ENCODE measurements around the gene TNFSF12. TPM values are rescaled to one million over a fixed set of nuclear protein-coding genes. Genes with fewer than 3 reads are reported as not detected.

The TNFSF12 gene
- total RNA-seq, 1 experiment from 2014 or later = 8.1 TPM

GRCh38 chr17:7528842-7529241 is 20.0 kb upstream of the TNFSF12 start:
- H3K4me1 Mint-ChIP-seq = no peaks in the 10 kb centered on the region
- H3K9me3 Mint-ChIP-seq = peaks cover 48% of the 10 kb centered on the region
- H3K27ac Mint-ChIP-seq = no peak overlapping the region
- no peak overlapping the region for H3K4me3 Mint-ChIP-seq
- no peak for DNase-seq (ENCODE audit: low spot score)
- peaks cover 26% of the 10 kb centered on the region for H3K36me3 Mint-ChIP-seq
- ATAC-seq = no peak
- no peak for TF ChIP-seq CREM (CRISPR knock-in tag; IDR thresholded peaks at IDR 0.05)
- no peak for TF ChIP-seq ZNF512 (CRISPR knock-in tag; IDR thresholded peaks at IDR 0.05; ENCODE audit: borderline replicate concordance)
- no peak for TF ChIP-seq ZNF232 (CRISPR knock-in tag; IDR thresholded peaks at IDR 0.05)
- no peak for TF ChIP-seq ATF3 (CRISPR knock-in tag; conservative IDR thresholded peaks at IDR 0.05)
- TF ChIP-seq MAX (CRISPR knock-in tag; IDR thresholded peaks at IDR 0.05) = no peak
- no peak for TF ChIP-seq ZNF121 (CRISPR knock-in tag; IDR thresholded peaks at IDR 0.05)
- CTCF ChIA-PET = no interaction called here
- peaks cover 29% of the 10 kb centered on the region for H3K27me3 Mint-ChIP-seq (ENCODE audit: low read depth)
- POLR2A ChIA-PET = no interaction called here

- Mint-ChIP-seq H3K36me3 (peaks cover 26% of the 10 kb centered on the region), H3K9me3 (peaks cover 50% of the 10 kb centered on the region), H3K4me1 (no peaks in the 10 kb centered on the region), H3K27ac (no peak overlapping the region), H3K27me3 (ENCODE audit: low read depth) (peaks cover 31% of the 10 kb centered on the region), H3K4me3 (no peak overlapping the region)
- DNase-seq (ENCODE audit: low spot score) = no peak
- no peak for ATAC-seq
- POLR2A ChIA-PET = no interaction called here
- no peak for TF ChIP-seq NFATC4 (CRISPR knock-in tag; IDR thresholded peaks at IDR 0.05)
- TF ChIP-seq SOX15 (CRISPR knock-in tag; IDR thresholded peaks at IDR 0.05) = no peak
- no peak for TF ChIP-seq MYBL2 (CRISPR knock-in tag; IDR thresholded peaks at IDR 0.05)
- no peak for TF ChIP-seq SP1 (CRISPR knock-in tag; conservative IDR thresholded peaks at IDR 0.05)
- no peak for TF ChIP-seq ZNF232 (CRISPR knock-in tag; IDR thresholded peaks at IDR 0.05)
- no peak for TF ChIP-seq NR1H2 (CRISPR knock-in tag; IDR thresholded peaks at IDR 0.05)
- TF ChIP-seq ZMAT4 (CRISPR knock-in tag; IDR thresholded peaks at IDR 0.05) = no peak
- no peak for TF ChIP-seq FOXP4 (CRISPR knock-in tag; IDR thresholded peaks at IDR 0.05)
- TF ChIP-seq HMGXB4 (CRISPR knock-in tag; IDR thresholded peaks at IDR 0.05) = no peak
- TF ChIP-seq IRF1 (CRISPR knock-in tag; IDR thresholded peaks at IDR 0.05) = no peak
- TF ChIP-seq MLX (CRISPR knock-in tag; IDR thresholded peaks at IDR 0.05) = no peak
- TF ChIP-seq ZNF219 (CRISPR knock-in tag; IDR thresholded peaks at IDR 0.05; ENCODE audit: borderline replicate concordance) = no peak
- no peak for TF ChIP-seq E2F4 (CRISPR knock-in tag; IDR thresholded peaks at IDR 0.05; ENCODE audit: borderline replicate concordance, low read depth)
- no peak for TF ChIP-seq RELA (CRISPR knock-in tag; IDR thresholded peaks at IDR 0.05; ENCODE audit: borderline replicate concordance)
- no peak for TF ChIP-seq IRF2 (CRISPR knock-in tag; IDR thresholded peaks at IDR 0.05; ENCODE audit: borderline replicate concordance, low read depth)
- TF ChIP-seq E2F5 (CRISPR knock-in tag; IDR thresholded peaks at IDR 0.05) = no peak
- TF ChIP-seq ZNF416 (CRISPR knock-in tag; IDR thresholded peaks at IDR 0.05) = no peak
- TF ChIP-seq JUN (CRISPR knock-in tag; IDR thresholded peaks at IDR 0.05) = no peak
- CTCF ChIA-PET = no interaction called here
Observed at GRCh38 chr17:7530023-7530900, 18.6 kb upstream of the TNFSF12 start.

Measured in WTC11 (cell line).